PC-3 (cell line): ENCODE data around the gene PRSS38. TPM values are rescaled to one million over a fixed set of nuclear protein-coding genes. Genes with fewer than 3 reads are reported as not detected.

Experiments
- ATAC-seq: fragments of 200-7000 bp; cut with Tn5 transposase; 2 replicates; pipeline ENCODE4 v1.9.1; 2020; ENCODE audit warnings: mild to moderate bottlenecking, moderate library complexity
- BruUV-seq: library from RNA; stranded (reverse); fragments of 400-500 nt; replicated peaks from 2 replicates; lab custom pipeline; 2021; lab: Mats Ljungman, UMichigan
- CTCF ChIA-PET: fragments of 300-600 bp; sonication (Branson Sonifier 250); formaldehyde crosslinking; loops from one replicate; lab custom pipeline; 2022; ENCODE audit warnings: antibody characterized with exemption; lab: Charles Lee
- POLR2A ChIA-PET: fragments of 300-600 bp; sonication (Branson Sonifier 250); formaldehyde crosslinking; loops from one replicate; lab custom pipeline; 2022; ENCODE audit warnings: antibody characterized with exemption; ENCODE audit not compliant: unreplicated experiment; lab: Charles Lee
- DNase-seq: peaks from one replicate; pipeline ENCODE4 v3.0.0-alpha.2; 2015
- H2AFZ ChIP-seq: fragments of 300-600 bp; sonication (generic); 2 replicates; pipeline ENCODE4 v1.6.0; 2016; ENCODE audit warnings: antibody characterized with exemption, low read length
- H3F3A ChIP-seq: fragments of 300-600 bp; sonication (generic); one replicate; pipeline ENCODE4 v1.6.0; 2017; ENCODE audit warnings: antibody characterized with exemption, low read length, control low read depth, mild to moderate bottlenecking; ENCODE audit not compliant: unreplicated experiment
- H3K27ac ChIP-seq: fragments of 300-600 bp; sonication (generic); 2 replicates; pipeline ENCODE4 v1.5.1; 2016; ENCODE audit warnings: mild to moderate bottlenecking, low read length
- H3K27me3 ChIP-seq: fragments of 300-600 bp; sonication (generic); 2 replicates; pipeline ENCODE4 v1.6.1; 2016; ENCODE audit warnings: low read length, mixed read lengths
- H3K36me3 ChIP-seq: fragments of 300-600 bp; sonication (generic); 2 replicates; pipeline ENCODE4 v1.6.1; 2016; ENCODE audit warnings: low read depth, mixed run types, low read length, mixed read lengths
- H3K4me1 ChIP-seq: fragments of 300-600 bp; sonication (generic); 2 replicates; pipeline ENCODE4 v1.5.1; 2016; ENCODE audit warnings: low read length; ENCODE audit not compliant: insufficient read depth
- H3K4me2 ChIP-seq: fragments of 300-600 bp; sonication (generic); 2 replicates; pipeline ENCODE4 v1.6.0; 2016; ENCODE audit warnings: low read length
- H3K4me3 ChIP-seq: fragments of 300-600 bp; sonication (generic); 2 replicates; pipeline ENCODE4 v1.5.1; 2016; ENCODE audit warnings: mild to moderate bottlenecking, low read length, mixed read lengths
- H3K79me2 ChIP-seq: fragments of 300-600 bp; sonication (generic); 2 replicates; pipeline ENCODE4 v1.6.1; 2017; ENCODE audit warnings: low read length, mixed read lengths
- H3K9ac ChIP-seq: fragments of 300-600 bp; sonication (generic); 2 replicates; pipeline ENCODE4 v1.6.0; 2016; ENCODE audit warnings: mild to moderate bottlenecking, low read length
- H3K9me2 ChIP-seq: fragments of 300-600 bp; sonication (generic); replicated peaks from 2 replicates; pipeline ENCODE4 v1.6.1; 2016; ENCODE audit warnings: mixed run types, low read length, mixed read lengths
- H3K9me3 ChIP-seq: fragments of 300-600 bp; sonication (generic); 2 replicates; pipeline ENCODE4 v1.6.1; 2016; ENCODE audit warnings: low read length, mixed read lengths
- H4K20me1 ChIP-seq: fragments of 300-600 bp; sonication (generic); 2 replicates; pipeline ENCODE4 v1.6.1; 2016; ENCODE audit warnings: low read length, mixed read lengths
- CTCF ChIP-seq: fragments of 300-600 bp; sonication (generic); conservative IDR thresholded peaks from 2 replicates; pipeline ENCODE4 v1.5.1; 2017; ENCODE audit warnings: antibody characterized with exemption, low read depth, mild to moderate bottlenecking, low read length
- EZH2 ChIP-seq: fragments of 300-600 bp; sonication (generic); IDR thresholded peaks from one replicate; pipeline ENCODE4 v1.6.1; 2017; ENCODE audit warnings: antibody characterized with exemption, mild to moderate bottlenecking, low read length; ENCODE audit not compliant: unreplicated experiment
- EZH2phosphoT487 ChIP-seq: fragments of 300-600 bp; sonication (generic); IDR thresholded peaks from 2 replicates; pipeline ENCODE4 v1.6.1; 2018; ENCODE audit warnings: mild to moderate bottlenecking, antibody characterized with exemption, low read length, borderline replicate concordance
- intact Hi-C: fragments of 100-400 bp; cut with micrococcal nuclease; formaldehyde crosslinking; loops from 2 replicates; pipeline ENCODE4 v1.9.0; 2023
- total RNA-seq: library from RNA; depleted of rRNA; stranded (reverse); fragments of >200 nt; gene quantifications from 2 replicates; pipeline ENCODE4 v1.2.3, GENCODE V29; 2014

PRSS38 gene
- total RNA-seq, 1 experiment from 2014 or later, result not detected

DNA sequence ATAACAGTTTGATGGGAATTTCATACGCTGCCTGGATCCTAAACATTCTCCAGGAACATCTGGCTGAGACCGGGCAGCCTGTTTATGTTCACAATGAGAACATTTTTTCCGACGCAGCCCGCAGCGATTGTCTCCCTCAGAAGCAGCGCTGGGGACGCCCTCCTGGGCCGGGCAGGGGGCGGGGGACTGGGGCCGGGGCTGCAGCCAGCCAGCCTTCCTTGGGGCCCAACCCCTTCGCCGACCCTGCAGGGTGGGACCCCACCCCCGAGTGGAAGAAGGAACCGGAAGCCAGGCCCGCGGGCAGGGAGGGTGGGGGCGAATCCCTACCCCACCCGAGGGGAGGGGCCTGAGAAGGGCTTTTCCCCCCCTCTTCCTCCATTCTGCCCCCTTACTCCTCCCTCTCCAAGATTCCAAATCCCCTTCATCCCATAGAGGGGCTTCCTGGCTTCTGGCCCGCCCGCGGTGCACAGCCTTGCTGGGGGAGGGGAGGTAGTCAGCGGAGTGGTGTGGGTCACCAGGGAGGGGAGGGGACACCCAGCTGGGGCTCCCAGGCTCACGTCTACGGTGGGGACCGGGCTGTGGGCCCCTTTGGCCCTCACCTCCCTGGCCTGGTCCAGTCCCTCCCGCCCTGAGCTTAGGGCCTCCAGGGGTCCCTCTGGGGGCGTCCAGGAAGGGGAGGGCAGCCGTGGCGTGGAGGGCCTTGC lies 71.7 kb downstream of the PRSS38 start:
- Histone ChIP-seq H3K9me2 (no peaks in the 10 kb centered on the region), H2AFZ (peak overlapping the region; percentile 45; the same call in 1 of the 2 replicates), H3K36me3 (no peaks in the 10 kb centered on the region), H3K4me2 (peak overlapping the region; percentile 26; the same call in 1 of the 2 replicates), H3F3A (no peaks in the 10 kb centered on the region), H3K9ac (no peak overlapping the region), H3K27me3 (no peaks in the 10 kb centered on the region), H3K4me1 (peaks cover 16% of the 10 kb centered on the region), H4K20me1 (no peaks in the 10 kb centered on the region), H3K27ac (no peak overlapping the region), H3K9me3 (no peaks in the 10 kb centered on the region), H3K4me3 (no peak overlapping the region), H3K79me2 (no peaks in the 10 kb centered on the region)
- DNase-seq (no peak), ATAC-seq (no peak)
- no TSS peak for BruUV-seq
- intact Hi-C loops, result loop anchor here (5.0 kb wide), 1 partner anchor 80 kb away; no protein-coding TSS in a partner anchor
- no peak for TF ChIP-seq CTCF
- no peak for TF ChIP-seq EZH2
- TF ChIP-seq EZH2phosphoT487, result no peak
- POLR2A ChIA-PET, result no interaction called here
- CTCF ChIA-PET, result no interaction called here

DNA sequence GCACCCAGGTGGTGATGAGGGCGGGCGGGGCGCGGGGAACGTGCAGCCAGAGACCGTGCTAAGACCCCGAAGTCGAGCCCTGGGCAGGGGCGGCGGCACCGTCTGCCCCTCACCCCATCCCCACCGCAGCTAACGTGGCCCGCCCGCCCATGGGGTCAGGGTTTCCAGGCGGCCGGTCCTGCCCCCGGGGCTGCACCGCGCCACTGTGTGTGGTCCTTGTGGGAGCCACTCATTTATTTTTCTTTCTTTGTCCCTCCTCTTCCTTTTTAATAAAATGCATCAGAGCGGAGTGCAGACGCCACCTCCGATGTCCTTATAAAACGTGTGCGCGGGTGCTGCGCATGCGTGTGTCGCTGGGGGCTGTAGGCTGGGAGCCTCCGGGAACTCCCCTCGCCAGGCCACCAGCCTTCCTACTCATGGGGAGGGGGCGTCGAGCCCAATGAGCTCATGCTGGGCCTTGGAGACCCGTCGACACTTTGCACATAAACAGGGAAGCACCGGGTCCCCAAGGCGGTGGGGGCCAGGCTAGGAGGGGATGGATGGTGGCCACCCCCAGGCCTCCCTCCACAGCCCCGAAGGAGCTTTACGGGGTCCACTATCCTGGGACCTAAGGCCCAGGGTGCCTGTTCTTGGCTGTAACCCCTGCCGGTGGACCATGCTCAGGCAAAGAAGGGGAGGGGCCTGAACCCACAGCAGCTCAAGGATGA lies 72.4 kb downstream of the PRSS38 start:
- no peak overlapping the region for H3K27ac ChIP-seq
- BruUV-seq, result no TSS peak
- ATAC-seq (no peak), DNase-seq (no peak)
- H3K4me1 ChIP-seq, result peaks cover 16% of the 10 kb centered on the region
- no peaks in the 10 kb centered on the region for H3F3A ChIP-seq
- no peaks in the 10 kb centered on the region for H3K9me2 ChIP-seq
- no peaks in the 10 kb centered on the region for H3K36me3 ChIP-seq
- H3K4me3 ChIP-seq, result no peak overlapping the region
- TF ChIP-seq EZH2, result no peak
- no peak for TF ChIP-seq EZH2phosphoT487
- no peak for TF ChIP-seq CTCF
- H2AFZ ChIP-seq, result no peak overlapping the region
- POLR2A ChIA-PET, result interaction anchor here (0.6 kb wide), 1 partner anchor 108 kb away, joined by 3 read pairs; no protein-coding TSS in a partner anchor
- no peaks in the 10 kb centered on the region for H3K9me3 ChIP-seq
- intact Hi-C loops, result loop anchor here (5.0 kb wide), 1 partner anchor 81 kb away; no protein-coding TSS in a partner anchor
- no peaks in the 10 kb centered on the region for H4K20me1 ChIP-seq
- no peak overlapping the region for H3K4me2 ChIP-seq
- no peak overlapping the region for H3K9ac ChIP-seq
- H3K27me3 ChIP-seq, result no peaks in the 10 kb centered on the region
- CTCF ChIA-PET, result no interaction called here
- no peaks in the 10 kb centered on the region for H3K79me2 ChIP-seq
